IMR-90 (cell line): Measurements from ENCODE around the gene ZDHHC8. TPM values are rescaled to one million over a fixed set of nuclear protein-coding genes. Genes with fewer than 3 reads are reported as not detected.

Experiments
- ATAC-seq: fragments of 200-7000 bp; cut with Tn5 transposase; 2 replicates; pipeline ENCODE4 v1.9.1; 2020; ENCODE audit warnings: low read depth, mild to moderate bottlenecking, moderate library complexity
- BruUV-seq: library from RNA; stranded (reverse); fragments of 400-500 nt; replicated peaks from 2 replicates; lab custom pipeline; 2021; lab: Mats Ljungman, UMichigan
- CTCF ChIA-PET: fragments of 300-600 bp; formaldehyde crosslinking; extraction: SDS; loops from one replicate; lab custom pipeline; 2021; ENCODE audit warnings: antibody characterized with exemption; lab: Yijun Ruan, JAX
- POLR2A ChIA-PET: fragments of 300-600 bp; sonication (Branson Sonifier 250); formaldehyde crosslinking; loops from one replicate; lab custom pipeline; 2022; ENCODE audit warnings: antibody characterized with exemption; ENCODE audit not compliant: unreplicated experiment; lab: Charles Lee
- DNase-seq: peaks from one replicate; pipeline ENCODE4 v3.0.0; 2013
- H2AFZ ChIP-seq: replicated peaks from 2 replicates; pipeline ENCODE3; 2013; ENCODE audit warnings: low read length, mild to moderate bottlenecking; ENCODE audit not compliant: poor library complexity
- H2AK5ac ChIP-seq: 2 replicates; pipeline ENCODE4 v1.6.1; 2013; ENCODE audit warnings: low read depth, low read length, inconsistent platforms
- H2AK9ac ChIP-seq: replicated peaks from 2 replicates; pipeline ENCODE3; 2013; ENCODE audit warnings: mild to moderate bottlenecking, low read depth, low read length, moderate library complexity; ENCODE audit not compliant: poor library complexity
- H2BK120ac ChIP-seq: 2 replicates; pipeline ENCODE4 v1.6.1; 2013; ENCODE audit warnings: low read depth, low read length, inconsistent platforms
- H2BK15ac ChIP-seq: 3 replicates; pipeline ENCODE4 v1.6.1; 2013; ENCODE audit warnings: low read depth, low read length, inconsistent platforms
- H2BK20ac ChIP-seq: 2 replicates; pipeline ENCODE4 v1.6.1; 2013; ENCODE audit warnings: low read depth, mild to moderate bottlenecking, inconsistent platforms, low read length, moderate library complexity
- H2BK5ac ChIP-seq: 2 replicates; pipeline ENCODE4 v1.6.1; 2013; ENCODE audit warnings: mild to moderate bottlenecking, low read depth, low read length, inconsistent platforms; ENCODE audit not compliant: poor library complexity, severe bottlenecking
- H3K14ac ChIP-seq: replicated peaks from 2 replicates; pipeline ENCODE4 v1.6.1; 2013; ENCODE audit warnings: low read depth, low read length, inconsistent platforms
- H3K18ac ChIP-seq: 2 replicates; pipeline ENCODE4 v1.6.1; 2013; ENCODE audit warnings: low read depth, low read length, control low read depth
- H3K23ac ChIP-seq: 2 replicates; pipeline ENCODE4 v1.6.1; 2013; ENCODE audit warnings: low read depth, low read length, inconsistent platforms
- H3K27ac ChIP-seq: 2 replicates; pipeline ENCODE4 v1.5.1; 2013; ENCODE audit warnings: mild to moderate bottlenecking, control low read depth, low read length; ENCODE audit not compliant: insufficient read depth
- H3K27me3 ChIP-seq: 2 replicates; pipeline ENCODE4 v1.6.1; 2013; ENCODE audit warnings: low read length; ENCODE audit not compliant: control insufficient read depth, insufficient read depth
- H3K36me3 ChIP-seq: 2 replicates; pipeline ENCODE4 v1.6.1; 2013; ENCODE audit warnings: low read length, mixed read lengths; ENCODE audit not compliant: control insufficient read depth, insufficient read depth
- H3K4ac ChIP-seq: 2 replicates; pipeline ENCODE4 v1.6.1; 2013; ENCODE audit warnings: low read depth, low read length, inconsistent platforms
- H3K4me1 ChIP-seq: 2 replicates; pipeline ENCODE4 v1.6.1; 2013; ENCODE audit warnings: low read length, mixed read lengths; ENCODE audit not compliant: control insufficient read depth, insufficient read depth
- H3K4me2 ChIP-seq: 2 replicates; pipeline ENCODE4 v1.6.1; 2013; ENCODE audit warnings: low read depth, mild to moderate bottlenecking, control low read depth, low read length, moderate library complexity
- H3K4me3 ChIP-seq: 2 replicates; pipeline ENCODE4 v1.5.1; 2013; ENCODE audit warnings: low read depth, mild to moderate bottlenecking, control low read depth, low read length, moderate library complexity; ENCODE audit not compliant: insufficient read depth
- H3K56ac ChIP-seq: 2 replicates; pipeline ENCODE4 v1.6.1; 2013; ENCODE audit warnings: low read length, inconsistent platforms; ENCODE audit not compliant: insufficient read depth; ENCODE audit errors: extremely low read depth
- H3K79me1 ChIP-seq, 2 experiments: 2 replicates each; pipeline ENCODE4 v1.6.1; 2013; ENCODE audit warnings: low read length in 2 of 2, inconsistent platforms in 1 of 2, low read depth in 1 of 2
- H3K9ac ChIP-seq: 2 replicates; pipeline ENCODE4 v1.6.1; 2013; ENCODE audit warnings: low read depth, low read length, control low read depth
- H3K9me1 ChIP-seq: 2 replicates; pipeline ENCODE4 v1.6.1; 2013; ENCODE audit warnings: low read length, inconsistent platforms; ENCODE audit not compliant: insufficient read depth
- H3K9me3 ChIP-seq: 2 replicates; pipeline ENCODE4 v1.6.1; 2013; ENCODE audit warnings: low read length; ENCODE audit not compliant: control insufficient read depth, insufficient read depth
- H4K20me1 ChIP-seq: 2 replicates; pipeline ENCODE4 v1.6.1; 2013; ENCODE audit warnings: low read length, inconsistent platforms; ENCODE audit not compliant: insufficient read depth
- H4K5ac ChIP-seq: 2 replicates; pipeline ENCODE4 v1.6.1; 2013; ENCODE audit warnings: mild to moderate bottlenecking, low read depth, low read length, control low read depth
- H4K8ac ChIP-seq, 2 experiments: 2 replicates each; pipeline ENCODE4 v1.6.1; 2013; ENCODE audit warnings: low read depth in 2 of 2, low read length in 2 of 2, control low read depth in 1 of 2, inconsistent platforms in 1 of 2
- H4K91ac ChIP-seq: 2 replicates; pipeline ENCODE4 v1.6.1; 2013; ENCODE audit warnings: low read depth, low read length, inconsistent platforms; ENCODE audit not compliant: insufficient read depth
- CEBPB ChIP-seq: IDR thresholded peaks from 2 replicates; pipeline ENCODE4 v1.6.1; 2012; ENCODE audit warnings: low read depth, low read length, improper control_type of control experiment
- MXI1 ChIP-seq: IDR thresholded peaks from 2 replicates; pipeline ENCODE4 v1.6.1; 2012; ENCODE audit warnings: low read depth, mild to moderate bottlenecking, low read length, moderate library complexity, borderline replicate concordance
- WGBS, 2 experiments: methylation state at CpG; one replicate each; pipeline versions ENCODE4 v1.1.5 to v1.1.7; 2013; ENCODE audit warnings: missing lambda C conversion rate in 2 of 2; ENCODE audit not compliant: insufficient read length in 1 of 2; ENCODE audit errors: extremely low coverage in 2 of 2; 5-methylcytosine and 5-hydroxymethylcytosine counted together
- dilution Hi-C: fragments of 300-500 bp; cut with HindIII; formaldehyde crosslinking; loops from one replicate; pipeline ENCODE4 v1.14.3; 2018; ENCODE audit warnings: low sequenced_read_pairs; ENCODE audit not compliant: unreplicated experiment
- in situ Hi-C: fragments of 300-500 bp; cut with MboI; formaldehyde crosslinking; loops from 3 replicates; pipeline ENCODE4 v1.14.3; 2019; ENCODE audit warnings: low sequenced_read_pairs, inconsistent platforms, mixed read lengths
- intact Hi-C: fragments of 100-400 bp; cut with micrococcal nuclease; formaldehyde crosslinking; loops from 2 replicates; pipeline ENCODE4 v1.10.0; 2022
- polyA plus RNA-seq, 3 experiments: library from polyadenylated mRNA; depleted of rRNA; stranded (reverse); fragments of >200 nt; gene quantifications; 2 replicates each; pipeline ENCODE4 v1.2.3, GENCODE V29; 2012; ENCODE audit warnings: low replicate concordance in 1 of 3
- total RNA-seq: library from RNA; depleted of rRNA; stranded (reverse); fragments of >200 nt; gene quantifications from 2 replicates; pipeline ENCODE4 v1.2.3, GENCODE V29; 2012

The ZDHHC8 gene
- total and polyA plus RNA-seq, 2 of the 4 experiments (the other 2 are of a cell fraction), result 2.5 to 72.6 TPM

DNA sequence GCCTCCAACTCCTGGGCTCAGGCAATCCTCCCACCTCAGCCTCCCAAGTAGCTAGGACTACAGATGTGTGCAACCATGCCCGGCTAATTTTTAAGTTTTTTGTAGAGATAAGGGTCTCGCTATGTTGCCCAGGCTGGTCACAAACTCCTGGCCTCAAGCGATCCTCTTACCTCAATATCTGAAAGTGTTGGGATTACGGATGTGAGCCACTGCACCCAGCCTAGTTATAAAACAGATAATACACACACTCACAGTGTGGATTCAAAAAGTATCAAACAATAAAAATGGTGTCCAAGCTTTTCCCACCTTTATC, 19.6 kb downstream of the ZDHHC8 start:
- no peak overlapping the region for H4K8ac ChIP-seq
- H3K23ac ChIP-seq, result no peak overlapping the region
- H3K18ac ChIP-seq, result no peak overlapping the region
- in situ Hi-C loops (loop anchor here (10.0 kb wide), 1 partner anchor 304 kb away; no protein-coding TSS in a partner anchor), dilution Hi-C loops (no loop called here), intact Hi-C loops (no loop called here)
- DNase-seq (no peak), ATAC-seq (no peak)
- no peak overlapping the region for H2BK15ac ChIP-seq
- no peak overlapping the region for H3K4me3 ChIP-seq
- no peak overlapping the region for H2BK120ac ChIP-seq
- no TSS peak for BruUV-seq
- 100% methylated on average over 1 of the region's 4 CpGs; no CpG with 5 or more reads in 1 of the 2 experiments for WGBS, 2 experiments
- TF ChIP-seq MXI1 (no peak), CEBPB (no peak)
- H3K79me1 ChIP-seq, result no peaks in the 10 kb centered on the region
- POLR2A ChIA-PET, result no interaction called here
- no peak overlapping the region for H3K9ac ChIP-seq
- H4K5ac ChIP-seq, result no peak overlapping the region
- no peak overlapping the region for H3K14ac ChIP-seq
- H2AK5ac ChIP-seq, result no peak overlapping the region
- H2BK5ac ChIP-seq, result no peak overlapping the region
- H4K91ac ChIP-seq, result no peak overlapping the region
- no peak overlapping the region for H2BK20ac ChIP-seq
- no peak overlapping the region for H3K4ac ChIP-seq
- no peaks in the 10 kb centered on the region for H3K27me3 ChIP-seq
- H3K4me2 ChIP-seq, result no peak overlapping the region
- peaks cover 8% of the 10 kb centered on the region for H3K4me1 ChIP-seq
- H2AK9ac ChIP-seq, result no peak overlapping the region
- H3K36me3 ChIP-seq, result peaks cover 2% of the 10 kb centered on the region; the same call in 1 of the 2 replicates
- H3K9me3 ChIP-seq, result no peaks in the 10 kb centered on the region
- CTCF ChIA-PET, result no interaction called here
- H4K20me1 ChIP-seq, result peaks cover 9% of the 10 kb centered on the region; the same call in 1 of the 2 replicates
- H3K9me1 ChIP-seq, result no peaks in the 10 kb centered on the region
- no peak overlapping the region for H2AFZ ChIP-seq
- H3K27ac ChIP-seq, result no peak overlapping the region
- H3K56ac ChIP-seq, result no peak overlapping the region
